GM12874 (cell line): ENCODE results near the gene FYN.

Experiments
- TF ChIP-seq, protein P1 (sequence below): IDR thresholded peaks from 2 replicates; pipeline ENCODE4 v1.5.1; 2011; ENCODE audit warnings: low read depth, mild to moderate bottlenecking, control low read depth, low read length, moderate library complexity; ENCODE audit not compliant: insufficient read depth

FYN gene

DNA sequence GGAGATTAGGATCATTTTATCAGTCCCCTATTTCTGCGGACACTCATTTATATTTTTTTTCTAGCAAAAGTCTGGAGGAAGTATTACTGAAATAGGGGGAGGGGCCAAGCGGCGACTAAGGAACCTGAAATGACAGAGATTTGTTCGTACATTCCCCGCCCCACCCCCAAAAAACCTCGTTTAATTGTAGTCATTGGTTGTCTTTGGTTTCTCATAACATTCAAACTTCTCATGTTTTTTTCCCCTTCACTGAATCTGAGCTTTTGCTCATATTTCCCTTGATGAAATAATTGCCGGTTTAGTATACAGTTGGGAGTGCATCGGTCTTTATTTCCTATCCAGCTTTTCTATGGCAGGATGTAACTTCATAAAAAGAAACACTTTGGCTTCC lies 768 bp upstream of the FYN start:
- TF ChIP-seq, protein P1, sequence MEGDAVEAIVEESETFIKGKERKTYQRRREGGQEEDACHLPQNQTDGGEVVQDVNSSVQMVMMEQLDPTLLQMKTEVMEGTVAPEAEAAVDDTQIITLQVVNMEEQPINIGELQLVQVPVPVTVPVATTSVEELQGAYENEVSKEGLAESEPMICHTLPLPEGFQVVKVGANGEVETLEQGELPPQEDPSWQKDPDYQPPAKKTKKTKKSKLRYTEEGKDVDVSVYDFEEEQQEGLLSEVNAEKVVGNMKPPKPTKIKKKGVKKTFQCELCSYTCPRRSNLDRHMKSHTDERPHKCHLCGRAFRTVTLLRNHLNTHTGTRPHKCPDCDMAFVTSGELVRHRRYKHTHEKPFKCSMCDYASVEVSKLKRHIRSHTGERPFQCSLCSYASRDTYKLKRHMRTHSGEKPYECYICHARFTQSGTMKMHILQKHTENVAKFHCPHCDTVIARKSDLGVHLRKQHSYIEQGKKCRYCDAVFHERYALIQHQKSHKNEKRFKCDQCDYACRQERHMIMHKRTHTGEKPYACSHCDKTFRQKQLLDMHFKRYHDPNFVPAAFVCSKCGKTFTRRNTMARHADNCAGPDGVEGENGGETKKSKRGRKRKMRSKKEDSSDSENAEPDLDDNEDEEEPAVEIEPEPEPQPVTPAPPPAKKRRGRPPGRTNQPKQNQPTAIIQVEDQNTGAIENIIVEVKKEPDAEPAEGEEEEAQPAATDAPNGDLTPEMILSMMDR, result no peak

DNA sequence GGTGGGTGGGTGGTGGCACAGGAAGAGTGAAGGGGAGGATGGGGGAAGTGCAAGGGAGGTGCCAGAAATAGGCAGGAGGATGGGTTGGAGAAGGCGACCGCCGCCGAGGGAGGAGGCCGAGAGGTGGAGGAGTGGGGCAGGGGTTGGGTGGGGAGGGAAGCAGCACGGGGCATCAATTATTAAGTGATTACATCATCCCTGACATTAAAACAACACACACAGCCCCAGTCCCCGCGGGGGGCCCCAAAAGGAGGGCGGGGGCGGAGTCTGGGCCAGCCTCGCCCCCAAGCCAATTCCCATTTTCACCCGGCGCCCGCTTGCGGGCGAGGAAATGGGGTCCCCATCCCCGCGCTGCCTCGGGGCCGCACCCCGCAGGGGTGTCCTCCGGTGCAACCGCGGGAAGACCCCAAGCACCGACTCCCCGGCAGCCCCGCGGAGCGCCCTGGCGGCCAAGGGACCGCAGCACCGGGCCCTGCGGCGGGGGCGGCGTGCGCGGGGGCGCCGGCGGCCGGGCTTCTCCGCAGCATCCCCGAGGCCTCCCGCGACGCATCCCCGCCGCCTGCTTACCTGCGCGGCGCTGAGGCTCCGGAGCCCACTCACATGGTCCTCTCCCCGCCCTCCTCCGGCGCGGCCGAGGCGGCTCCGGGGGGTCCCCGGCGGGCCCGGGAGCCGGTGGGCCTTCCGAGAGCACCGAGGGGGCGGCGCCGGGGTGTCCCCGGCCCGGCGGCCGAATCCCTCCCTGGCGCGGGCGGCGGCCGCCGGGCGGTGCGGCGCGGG lies 663 bp downstream of the FYN start:
- TF ChIP-seq, protein P1, result 0 out of 2 replicates have a peak, but pooled peaks have one; percentile 16

DNA sequence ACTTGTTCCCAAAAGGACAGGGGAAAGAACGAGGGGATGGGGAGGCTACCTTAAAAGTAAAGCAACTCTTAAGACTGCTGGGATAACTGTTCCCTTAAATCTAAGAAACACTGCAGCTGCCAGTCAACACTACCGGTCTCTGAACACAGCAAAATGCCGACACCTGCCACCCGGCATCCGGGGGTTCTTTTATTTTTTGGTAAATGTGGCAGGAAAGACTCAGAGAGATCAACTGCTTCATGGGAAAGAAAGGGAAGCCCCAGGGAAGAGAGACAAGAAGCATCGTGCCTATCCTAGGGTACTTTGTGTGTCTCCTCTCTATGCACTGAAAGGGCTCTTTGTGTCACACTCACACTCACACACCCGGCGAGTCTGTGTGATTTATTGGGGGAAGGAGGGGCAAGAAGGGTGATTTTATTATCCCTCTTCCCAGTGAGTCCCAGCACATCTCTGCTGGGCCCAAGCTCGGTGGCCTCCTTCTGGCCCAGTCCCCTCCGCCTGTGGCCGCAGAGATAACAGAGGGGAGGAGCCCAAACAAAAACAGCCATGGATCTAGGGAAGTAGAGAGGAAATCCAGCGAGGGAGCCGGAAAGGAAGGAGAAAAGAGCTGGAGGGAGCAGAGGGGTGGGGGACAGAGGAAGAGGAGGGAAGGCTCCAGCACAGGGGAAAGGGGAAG lies 1.4 kb downstream of the FYN start:
- TF ChIP-seq, protein P1, result no peak

DNA sequence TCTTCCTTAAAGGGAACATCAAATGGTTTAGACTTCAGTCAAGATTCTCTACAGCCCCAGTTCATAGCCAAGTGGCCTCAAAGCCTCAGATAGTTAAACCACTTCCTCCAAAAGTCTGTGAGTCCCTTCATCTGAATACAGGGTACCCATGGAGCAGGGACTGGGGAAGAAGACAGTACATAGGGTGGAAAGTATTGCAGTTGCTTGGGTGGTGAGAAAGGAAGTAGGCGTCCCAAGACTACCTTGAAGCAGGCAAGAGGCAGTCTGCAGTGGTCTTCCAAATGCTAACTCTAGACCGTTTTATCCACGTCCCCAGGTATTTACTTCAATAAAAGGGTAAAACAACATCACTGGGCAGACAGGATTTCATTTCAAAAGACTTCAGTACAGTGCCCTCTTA lies 2.0 kb downstream of the FYN start:
- TF ChIP-seq, protein P1, result no peak

DNA sequence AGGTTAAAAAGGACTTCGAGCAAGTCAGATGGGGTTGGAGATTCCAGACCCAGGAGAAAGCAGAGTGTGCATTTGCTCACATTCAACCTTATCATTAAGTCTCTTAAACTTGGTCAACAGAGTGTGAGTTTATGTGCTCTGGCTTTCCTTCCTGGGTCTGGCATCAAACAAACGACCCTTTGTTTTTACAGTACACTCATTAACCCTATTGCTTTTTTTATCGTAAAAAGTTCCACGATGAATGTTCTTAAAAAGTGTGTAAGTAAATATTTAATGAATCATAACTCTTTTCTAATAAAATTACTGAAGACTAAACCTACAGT lies 2.5 kb downstream of the FYN start:
- TF ChIP-seq, protein P1, result no peak

DNA sequence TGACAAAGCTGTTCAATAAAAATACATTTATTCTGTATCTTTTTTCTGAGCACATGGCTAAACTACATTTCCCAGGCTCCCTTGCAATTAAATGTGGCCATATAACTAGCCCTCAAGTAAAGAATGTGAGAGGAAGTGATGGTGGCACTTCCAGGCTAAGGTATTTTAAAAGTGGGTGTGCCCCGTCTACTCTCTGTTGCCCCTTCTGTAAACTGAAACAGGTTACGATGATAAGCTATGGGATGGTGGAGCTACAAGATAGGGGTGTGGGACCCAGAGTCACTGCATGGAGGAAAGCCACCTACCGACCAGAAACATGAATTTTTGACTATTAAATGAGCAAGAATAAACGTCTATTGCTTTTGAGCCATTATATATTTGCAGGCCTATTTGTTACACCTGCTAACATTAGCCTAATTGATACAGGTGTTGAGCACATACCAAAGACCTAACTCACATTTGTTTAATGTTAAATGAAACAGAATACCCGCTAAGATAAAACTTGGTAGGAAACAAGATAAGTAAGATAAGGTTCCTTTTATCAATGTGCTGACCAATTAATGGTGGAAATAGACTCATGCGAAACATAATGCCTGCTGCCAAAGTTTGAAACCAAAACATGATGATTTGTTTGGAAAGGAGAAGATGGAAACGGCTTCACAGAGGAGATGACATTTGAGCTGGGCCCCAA lies 3.1 kb downstream of the FYN start:
- TF ChIP-seq, protein P1, result no peak

DNA sequence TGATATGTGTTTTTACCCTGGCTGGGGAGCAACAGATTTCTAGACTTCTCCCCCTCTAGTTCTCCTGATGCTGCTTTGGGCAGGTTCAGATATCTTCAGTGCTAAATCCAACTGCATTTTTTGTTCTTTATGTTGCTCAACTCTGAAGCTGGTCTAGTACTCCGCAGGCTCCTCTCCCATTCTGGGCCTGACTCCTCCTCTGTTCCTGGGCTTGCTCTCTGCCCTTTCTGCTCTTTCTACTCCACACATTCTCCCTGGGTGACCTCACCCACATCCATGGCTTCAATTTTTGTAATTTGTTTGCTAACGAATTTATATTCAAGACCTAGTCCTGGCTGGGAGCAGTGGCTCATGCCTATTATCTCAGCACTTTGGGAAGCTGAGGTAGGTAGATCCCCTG lies 6.4 kb downstream of the FYN start:
- TF ChIP-seq, protein P1, result no peak
